SU-DHL-6 (cell line): ENCODE data around the gene ARHGAP26.

ENCODE experiments used
- CTCF ChIP-seq: fragments of 200-600 bp; sonication (generic); IDR thresholded peaks from one replicate; pipeline ENCODE4 v1.5.1; 2017; ENCODE audit warnings: antibody characterized with exemption, mild to moderate bottlenecking, low read length, moderate library complexity; ENCODE audit not compliant: insufficient read depth, poor library complexity, severe bottlenecking
- EZH2phosphoT487 ChIP-seq: fragments of 200-600 bp; sonication (generic), shearing (Covaris generic); conservative IDR thresholded peaks from 2 replicates; pipeline ENCODE4 v1.6.1; 2018; ENCODE audit warnings: mild to moderate bottlenecking, antibody characterized with exemption, low read length, moderate library complexity, mixed read lengths

- TF ChIP-seq CTCF (no peak), EZH2phosphoT487 (no peak)
These were observed 855 bp upstream of the ARHGAP26 start for GRCh38 chr5:142769251-142769792.
